Dermis microvascular lymphatic vessel endothelial cell (primary cell): ENCODE data around the gene WDFY1. TPM values are rescaled to one million over a fixed set of nuclear protein-coding genes. Genes with fewer than 3 reads are reported as not detected.
A peak's percentile ranks its signal among the peaks of the same experiment; 100 is the strongest.

Source experiments
- DNase-seq, 2 donors: peaks; one replicate each; pipeline versions ENCODE4 v3.0.0 to v3.0.0-alpha.2; 2010; ENCODE audit warnings: low read depth in 2 of 2
- total RNA-seq: library from RNA; depleted of rRNA; stranded (reverse); fragments of >200 nt; gene quantifications from 2 replicates; pipeline ENCODE4 v1.2.1, GENCODE V29; 2014

WDFY1 gene
- total RNA-seq, 1 donor from 2014 or later = 87.0 TPM

- DNase-seq = peak in 1 of 2 donors; percentile 21
Observed at GRCh38 chr2:223930103-223930976, 14.8 kb downstream of the WDFY1 start.

- no peak for DNase-seq
Observed at GRCh38 chr2:223929571-223930102, 15.5 kb downstream of the WDFY1 start.

- DNase-seq = no peak
Observed at GRCh38 chr2:223928113-223929006, 16.8 kb downstream of the WDFY1 start.

GRCh38 chr2:223925106-223925505, 20.0 kb downstream of the WDFY1 start:
- DNase-seq = no peak

GRCh38 chr2:223923976-223924375, 21.2 kb downstream of the WDFY1 start:
- peak in 1 of 2 donors; percentile 63 for DNase-seq

GRCh38 chr2:223922308-223922707, 22.8 kb downstream of the WDFY1 start:
- no peak for DNase-seq

GRCh38 chr2:223921204-223921603, 23.9 kb downstream of the WDFY1 start:
- peak in 1 of 2 donors; percentile 43 for DNase-seq

- DNase-seq = no peak
Observed at GRCh38 chr2:223920109-223920508, 25.0 kb downstream of the WDFY1 start.

- DNase-seq = peak; percentile 57 to 75
Observed at GRCh38 chr2:223918671-223919134, 26.4 kb downstream of the WDFY1 start.

GRCh38 chr2:223916181-223916920, 28.8 kb downstream of the WDFY1 start:
- DNase-seq = no peak

GRCh38 chr2:223915071-223915470, 30.1 kb downstream of the WDFY1 start:
- DNase-seq = no peak

GRCh38 chr2:223914324-223914723, 30.8 kb downstream of the WDFY1 start:
- DNase-seq = no peak

GRCh38 chr2:223909001-223909741, 36.0 kb downstream of the WDFY1 start:
- peak in 1 of 2 donors; percentile 31 for DNase-seq

- no peak for DNase-seq
Observed at GRCh38 chr2:223908304-223908998, 36.7 kb downstream of the WDFY1 start.

GRCh38 chr2:223905996-223906395, 39.1 kb downstream of the WDFY1 start:
- DNase-seq = no peak

GRCh38 chr2:223901854-223902253, 43.3 kb downstream of the WDFY1 start:
- DNase-seq = peak in 1 of 2 donors; percentile 37

GRCh38 chr2:223901311-223901710, 43.8 kb downstream of the WDFY1 start:
- no peak for DNase-seq

GRCh38 chr2:223900531-223900930, 44.6 kb downstream of the WDFY1 start:
- DNase-seq = no peak

GRCh38 chr2:223900066-223900465, 45.1 kb downstream of the WDFY1 start:
- DNase-seq = no peak
